NCI-H2081 treated with DMSO at 0.1 percent for 48 hours (cell line): ENCODE results near the gene UBA5.
"Not testable (repeated sequence)": the region's sequence is repeated elsewhere in the genome, so short reads cannot be mapped to it uniquely, and the experiment has no call there.

Experiments used
- DNase-seq: peaks from one replicate; lab custom pipeline; 2025; lab: John Stamatoyannopoulos, UW

Gene UBA5

DNA sequence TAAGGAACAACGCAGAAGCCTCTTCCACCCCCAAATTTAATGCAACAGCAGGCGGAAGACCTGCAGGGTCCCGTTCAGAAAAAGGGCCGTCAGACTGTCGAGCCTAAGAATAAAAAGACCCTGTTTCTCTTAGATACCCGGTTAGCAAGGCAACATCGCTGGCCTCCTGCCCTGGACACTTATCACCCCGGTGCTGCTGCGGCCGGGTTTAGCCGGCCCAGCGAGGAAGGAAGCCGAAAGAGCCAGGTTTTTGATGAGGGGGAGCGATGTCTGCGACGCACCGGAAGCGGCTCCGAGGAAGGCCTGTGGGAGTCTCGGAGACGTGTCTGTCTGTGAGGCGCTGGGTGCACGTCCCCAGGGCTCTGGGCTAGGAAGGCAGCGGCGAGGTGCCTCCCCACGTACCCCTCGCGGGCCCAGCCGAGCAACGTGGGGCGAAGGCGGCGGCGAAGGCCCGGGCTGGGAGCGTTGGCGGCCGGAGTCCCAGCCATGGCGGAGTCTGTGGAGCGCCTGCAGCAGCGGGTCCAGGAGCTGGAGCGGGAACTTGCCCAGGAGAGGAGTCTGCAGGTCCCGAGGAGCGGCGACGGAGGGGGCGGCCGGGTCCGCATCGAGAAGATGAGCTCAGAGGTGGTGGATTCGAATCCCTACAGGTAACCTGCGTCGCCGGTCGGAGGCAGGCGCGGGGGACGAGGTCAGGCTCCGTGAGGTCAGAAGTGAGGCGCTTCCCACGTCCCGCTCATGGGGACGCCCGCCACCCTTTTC, at the start of gene UBA5:
UBA5 (plus strand) TSS at position 278 of the 759 bp plus-strand sequence; CDS start at position 487, 209 bp downstream.
- peak; percentile 48 for DNase-seq

DNA sequence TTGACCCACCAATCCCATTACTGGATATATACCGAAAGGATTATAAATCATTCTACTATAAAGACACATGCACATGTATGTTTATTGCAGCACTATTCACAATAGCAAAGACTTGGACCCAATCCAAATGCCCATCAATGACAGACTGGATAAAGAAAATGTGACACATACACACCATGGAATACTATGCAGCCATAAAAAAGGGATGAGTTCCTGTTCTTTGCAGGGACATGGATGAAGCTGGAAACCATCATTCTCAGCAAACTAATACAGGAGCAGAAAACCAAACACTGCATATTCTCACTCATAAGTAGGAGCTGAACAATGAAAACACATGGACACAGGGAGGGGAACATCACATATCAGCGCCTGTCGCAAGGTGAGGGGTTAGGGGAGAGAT, 44.8 kb upstream of the UBA5 start:
- DNase-seq = not testable (repeated sequence)

DNA sequence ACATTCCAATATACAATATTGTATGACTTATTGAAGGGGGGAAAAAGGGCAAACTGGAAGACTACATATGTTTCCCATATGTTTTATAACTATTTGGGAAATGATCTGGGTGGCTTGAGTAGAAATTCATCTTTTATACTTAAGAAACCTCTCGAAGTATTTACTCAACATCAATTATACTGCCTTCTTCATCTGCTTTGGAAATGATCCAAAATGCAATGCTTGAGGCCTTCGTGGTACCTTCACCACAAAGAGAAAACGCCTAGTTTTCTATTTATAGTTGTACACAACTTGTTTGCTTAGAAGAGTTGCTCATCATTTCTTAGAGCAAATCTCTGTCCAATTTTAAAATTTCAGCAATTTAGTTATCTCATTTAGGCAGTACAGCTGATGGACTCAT, 44.2 kb upstream of the UBA5 start:
- DNase-seq = no peak

DNA sequence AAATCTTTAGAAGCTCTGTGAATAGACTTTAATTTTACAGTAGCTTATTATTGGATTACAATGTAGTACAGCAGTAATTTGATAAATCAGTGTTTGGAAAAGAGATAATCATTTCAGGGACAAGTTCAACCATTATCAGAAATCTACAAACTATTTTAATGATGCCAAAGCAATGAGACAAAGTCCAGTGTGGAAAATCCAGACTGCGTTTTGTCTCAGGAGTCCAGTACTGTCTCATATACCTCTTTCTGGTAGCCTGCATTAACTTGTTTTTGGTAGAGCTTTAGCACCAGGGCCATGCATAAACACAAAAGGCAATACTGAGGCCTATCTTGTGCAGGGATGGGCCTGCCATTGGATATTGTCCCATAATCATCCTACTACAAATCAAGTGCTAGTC, 43.3 kb upstream of the UBA5 start:
- no peak for DNase-seq

DNA sequence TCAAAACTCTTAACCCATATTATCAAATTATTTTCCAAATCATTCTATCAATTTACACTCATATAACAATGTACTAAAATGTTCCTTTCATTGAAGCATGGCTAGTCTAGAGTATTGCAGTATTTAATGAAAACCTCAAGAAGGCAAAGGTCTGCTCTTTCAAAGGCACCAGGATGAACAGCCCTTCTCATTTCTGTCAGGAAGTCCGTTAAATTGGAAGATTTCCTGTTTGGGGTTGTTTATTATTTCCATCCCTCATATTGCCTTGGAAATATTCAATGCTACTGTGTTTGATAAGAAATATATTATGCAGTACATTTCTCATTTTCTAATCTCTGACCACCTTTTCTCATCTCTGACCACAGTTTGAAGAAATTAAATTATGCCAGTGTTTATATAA, 38.0 kb upstream of the UBA5 start:
- DNase-seq = no peak

DNA sequence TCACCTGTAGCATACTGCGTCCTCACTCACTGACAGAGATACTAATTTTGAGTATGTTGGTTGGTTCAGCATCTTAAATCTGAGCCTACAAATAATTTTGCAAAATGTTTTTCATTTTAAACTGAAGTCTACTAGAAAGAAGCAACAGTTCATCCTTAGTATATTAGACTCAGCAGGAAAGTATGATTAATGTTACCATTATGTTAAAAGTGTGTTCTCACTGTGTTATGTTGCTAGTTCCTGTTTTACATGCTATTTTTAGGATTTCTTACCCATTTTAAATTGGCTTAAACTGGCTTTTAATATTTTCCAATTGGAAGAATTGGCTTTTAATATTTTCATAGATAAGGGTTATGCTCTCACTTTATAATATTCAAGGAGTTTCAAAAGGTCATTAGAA, 37.4 kb upstream of the UBA5 start:
- DNase-seq = no peak

DNA sequence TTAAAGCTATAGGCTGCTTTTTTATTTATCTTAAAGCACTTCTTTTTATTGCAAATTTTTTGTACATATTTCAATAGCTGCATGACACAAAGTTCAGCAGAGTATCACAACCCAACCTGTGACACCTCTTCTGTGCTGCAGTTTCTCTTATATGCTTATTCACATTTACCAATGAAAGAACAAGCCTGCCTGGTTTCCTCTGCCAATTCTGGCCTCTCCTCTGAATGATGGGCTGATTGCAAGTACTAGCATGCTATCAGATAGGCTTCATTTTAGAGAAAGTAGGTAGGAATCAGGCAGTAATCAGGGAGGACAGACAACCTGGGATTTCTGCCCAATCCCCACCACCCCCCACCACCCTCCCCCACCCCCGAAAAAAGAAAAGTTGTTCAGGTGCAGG, 36.5 kb upstream of the UBA5 start:
- DNase-seq = no peak

DNA sequence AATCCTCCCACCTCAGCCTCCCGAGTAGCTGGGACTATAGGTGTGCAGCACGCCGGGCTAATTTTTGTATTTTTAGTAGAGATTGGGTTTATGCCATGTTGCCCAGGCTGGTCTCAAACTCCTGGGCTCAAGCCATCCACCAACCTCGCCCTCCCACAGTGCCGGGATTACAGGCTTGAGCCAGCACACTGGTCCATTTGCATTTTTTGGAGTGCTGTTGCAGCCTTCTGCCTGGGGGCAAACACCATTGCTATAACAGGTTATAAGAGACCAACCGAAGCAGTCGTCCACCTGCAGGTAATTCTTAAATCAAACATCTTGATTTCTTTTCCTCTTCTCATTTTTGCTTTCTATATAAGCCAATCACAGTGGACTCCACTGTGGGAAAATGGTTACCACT, 35.3 kb upstream of the UBA5 start:
- no peak for DNase-seq

DNA sequence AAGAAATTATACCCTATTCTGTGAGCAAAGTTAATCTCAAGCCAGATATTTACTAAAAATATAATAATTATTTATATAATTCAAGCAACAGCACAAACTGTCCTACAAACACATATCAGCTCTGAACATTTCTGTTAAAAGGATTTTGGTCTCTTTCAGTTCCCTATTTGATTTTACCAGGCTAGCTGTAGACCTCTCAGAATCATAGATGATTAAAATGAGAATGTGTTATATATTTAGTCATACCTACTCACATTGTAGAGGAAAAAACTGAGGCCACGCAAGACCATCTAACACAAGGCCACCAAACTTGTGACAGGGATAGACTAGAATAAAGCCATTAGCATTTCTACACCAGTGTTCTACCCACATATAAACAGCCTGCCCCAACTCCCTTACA, 34.5 kb upstream of the UBA5 start:
- no peak for DNase-seq

DNA sequence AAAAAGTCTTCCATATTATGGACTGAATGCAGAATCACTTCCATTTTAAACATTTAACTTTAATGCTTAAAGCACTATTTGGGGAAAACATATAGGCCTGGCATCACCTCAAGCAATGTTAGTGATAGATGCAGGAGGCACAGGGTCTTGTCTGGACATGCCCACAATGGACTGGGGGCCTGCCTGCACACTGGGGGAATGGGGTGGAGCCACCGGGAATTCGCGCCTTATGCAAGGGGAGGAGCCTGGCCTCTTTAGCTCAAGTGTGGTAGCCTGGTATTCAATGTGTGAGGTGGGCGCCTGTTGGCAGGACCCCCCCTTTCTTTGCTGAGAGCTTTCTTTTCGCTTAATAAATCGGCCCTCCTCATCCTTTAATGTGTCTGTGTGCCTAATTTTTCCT, 33.2 kb upstream of the UBA5 start:
- no peak for DNase-seq

DNA sequence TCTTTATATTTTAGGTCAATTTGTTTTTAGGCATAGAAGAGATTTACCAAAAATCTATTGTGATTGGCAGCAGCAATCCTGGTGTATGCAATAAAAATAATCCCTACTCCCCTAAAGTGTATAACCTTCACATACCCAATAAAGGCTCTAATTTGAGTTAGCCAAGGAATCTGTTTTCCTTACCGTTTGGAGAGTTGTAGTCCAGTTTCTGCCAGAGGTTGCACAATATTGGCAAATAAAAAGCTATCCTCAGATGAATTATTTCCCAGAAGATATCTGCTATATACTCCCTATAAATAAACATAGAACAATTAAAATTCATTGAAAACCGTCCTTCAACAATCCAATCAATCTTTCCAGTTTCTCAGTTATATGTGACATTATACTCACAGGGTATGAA, 32.0 kb upstream of the UBA5 start:
- no peak for DNase-seq

DNA sequence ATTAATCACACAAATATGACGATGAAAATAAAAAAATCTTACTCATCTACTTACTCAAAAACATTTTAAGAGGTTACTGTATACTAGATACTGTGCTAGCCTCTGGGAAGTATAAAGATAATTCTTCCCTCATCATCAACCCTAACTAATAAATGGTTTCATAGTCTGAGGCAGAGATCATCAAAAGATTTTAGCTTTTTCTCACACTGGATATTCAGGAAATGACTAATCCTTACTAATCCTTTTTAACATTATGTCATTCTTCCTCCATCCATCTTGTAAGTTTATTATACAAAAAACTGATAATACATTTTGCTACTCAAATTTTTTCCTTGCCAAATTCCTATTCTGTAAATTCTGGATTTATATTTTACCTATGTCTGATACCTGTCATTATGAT, 30.2 kb upstream of the UBA5 start:
- no peak for DNase-seq

DNA sequence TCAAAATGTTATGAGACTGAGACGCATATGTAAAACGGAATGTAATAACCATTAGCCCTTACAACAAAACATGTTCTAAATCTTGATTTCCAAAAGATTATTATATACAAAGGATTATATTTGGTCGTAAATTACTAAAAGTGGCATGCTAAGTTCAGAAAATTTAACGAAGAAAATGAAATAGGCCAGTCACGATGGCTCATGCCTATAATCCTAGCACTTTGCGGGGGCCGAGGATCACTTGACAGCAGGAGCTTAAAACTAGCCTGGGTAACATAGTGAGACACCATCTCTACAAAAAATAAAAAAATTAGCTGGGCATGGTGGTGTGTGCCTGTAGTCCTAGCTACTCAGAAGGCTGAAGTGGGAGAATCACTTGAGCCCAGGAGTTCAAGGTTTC, 29.5 kb upstream of the UBA5 start:
- no peak for DNase-seq

DNA sequence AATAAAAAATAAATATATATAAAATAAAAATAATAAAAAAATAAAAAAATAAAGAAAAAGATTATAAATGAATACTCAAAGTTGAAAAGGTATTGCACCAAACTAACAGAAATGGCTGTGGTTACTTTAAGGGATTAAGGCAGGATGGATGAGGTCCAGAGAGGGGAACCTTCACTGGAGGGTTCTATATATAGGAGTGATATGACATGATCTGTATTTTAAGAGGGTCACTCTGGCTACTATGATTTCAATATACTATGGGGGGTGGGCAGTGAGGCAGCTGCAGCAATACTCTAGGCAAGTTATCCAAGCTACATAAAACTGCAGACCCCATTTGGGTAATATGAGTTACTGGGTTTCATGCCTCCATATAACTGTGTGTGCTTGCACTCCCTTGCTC, 25.1 kb upstream of the UBA5 start:
- DNase-seq = no peak

DNA sequence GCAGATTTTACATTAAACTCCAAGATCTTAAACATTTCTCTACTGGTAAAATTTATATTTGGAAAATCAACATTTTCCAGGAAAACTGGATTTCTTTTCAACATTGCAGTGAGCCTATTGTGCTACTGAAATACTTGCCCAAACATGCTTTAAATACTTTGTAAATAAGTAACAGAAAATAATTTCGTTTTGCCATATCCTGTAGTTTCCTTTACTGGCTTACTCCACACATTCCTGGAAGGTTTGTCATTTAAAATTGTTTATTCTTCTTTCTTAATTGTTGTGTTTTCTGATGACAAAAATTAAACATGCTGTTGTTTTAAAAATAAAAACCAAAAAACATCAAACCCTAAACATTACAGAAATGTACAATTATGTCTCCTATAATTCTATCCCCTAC, 22.5 kb upstream of the UBA5 start:
- no peak for DNase-seq

DNA sequence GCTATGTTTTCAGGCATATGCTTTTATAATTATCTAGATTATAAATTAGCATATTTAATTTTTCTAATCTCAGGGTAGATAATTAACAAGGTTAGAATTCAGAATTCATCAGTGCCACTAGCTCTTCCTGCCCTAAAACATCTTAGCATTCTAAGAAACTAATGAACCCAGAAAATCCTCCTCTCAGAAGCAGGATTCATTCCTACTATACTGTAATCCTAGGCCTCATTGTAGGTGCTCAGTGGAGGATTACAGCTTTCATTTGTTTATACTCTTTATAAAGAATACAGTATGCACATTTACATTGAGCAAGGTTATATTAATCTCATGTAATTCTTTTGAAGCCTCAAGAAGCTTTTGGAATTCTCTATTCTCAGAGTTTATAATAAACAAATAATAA, 21.4 kb upstream of the UBA5 start:
- DNase-seq = no peak

DNA sequence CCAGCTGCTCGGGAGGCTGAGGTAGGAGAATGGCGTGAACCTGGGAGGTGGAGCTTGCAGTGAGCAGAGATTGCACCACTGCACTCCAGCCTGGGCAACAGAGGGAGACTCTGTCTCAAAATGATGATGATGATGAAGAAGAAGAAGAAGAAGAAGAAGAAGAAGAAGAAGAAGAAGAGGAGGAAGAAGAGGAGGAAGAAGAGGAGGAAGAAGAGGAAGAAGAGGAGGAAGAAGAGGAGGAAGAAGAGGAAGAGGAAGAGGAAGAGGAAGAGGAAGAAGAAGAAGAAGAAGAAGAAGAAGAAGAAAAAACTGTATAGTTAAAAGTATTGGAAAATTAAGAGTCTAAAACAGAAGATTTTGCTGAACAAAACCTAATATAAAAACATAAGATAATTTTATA, 18.7 kb upstream of the UBA5 start:
- DNase-seq = not testable (repeated sequence)

DNA sequence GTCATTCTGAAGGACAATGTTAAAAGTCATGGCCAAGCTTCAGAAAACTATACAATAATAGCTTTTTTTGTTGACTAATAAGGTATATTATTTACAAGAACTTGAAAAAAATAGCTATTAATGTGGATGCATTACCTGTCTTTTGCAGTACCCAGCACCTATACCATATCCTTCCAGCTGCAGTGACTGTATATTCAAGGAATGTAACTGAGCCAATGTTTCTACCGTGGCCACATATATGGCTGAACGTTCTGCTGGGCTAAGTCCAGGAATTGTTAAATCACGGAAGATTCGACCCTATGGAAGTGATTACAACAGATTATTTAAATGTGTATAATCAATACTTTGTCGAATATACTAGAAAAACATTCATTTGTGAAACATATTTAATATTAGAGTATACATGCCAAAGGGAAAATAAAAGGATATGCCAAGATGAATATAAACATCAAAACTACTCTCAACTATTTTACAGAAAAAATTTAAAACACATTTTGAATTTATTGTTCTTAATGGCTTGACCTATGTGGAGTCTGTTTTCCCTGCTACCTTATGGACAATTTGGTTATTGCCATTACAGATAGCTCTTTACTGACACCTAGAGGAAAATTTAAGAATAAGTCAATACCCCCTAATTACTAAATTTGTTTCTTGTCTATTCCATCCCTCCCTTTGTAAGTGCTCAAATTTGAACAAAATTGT, 18.1 kb upstream of the UBA5 start:
- peak; percentile 28 for DNase-seq

DNA sequence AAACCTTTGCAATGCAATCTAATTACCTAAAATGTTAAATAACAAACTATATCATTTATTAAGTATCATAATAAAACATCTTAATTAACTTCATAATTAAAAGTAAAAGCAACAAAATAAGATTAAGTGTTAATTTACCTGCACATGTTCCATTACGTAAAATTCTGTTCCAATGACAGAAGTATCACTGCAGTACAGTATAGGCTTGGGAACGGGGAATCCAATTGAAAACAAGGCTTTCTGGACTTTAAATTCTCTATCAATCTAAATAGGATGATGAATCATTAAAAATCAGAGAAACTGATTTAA, 17.6 kb upstream of the UBA5 start:
- no peak for DNase-seq

DNA sequence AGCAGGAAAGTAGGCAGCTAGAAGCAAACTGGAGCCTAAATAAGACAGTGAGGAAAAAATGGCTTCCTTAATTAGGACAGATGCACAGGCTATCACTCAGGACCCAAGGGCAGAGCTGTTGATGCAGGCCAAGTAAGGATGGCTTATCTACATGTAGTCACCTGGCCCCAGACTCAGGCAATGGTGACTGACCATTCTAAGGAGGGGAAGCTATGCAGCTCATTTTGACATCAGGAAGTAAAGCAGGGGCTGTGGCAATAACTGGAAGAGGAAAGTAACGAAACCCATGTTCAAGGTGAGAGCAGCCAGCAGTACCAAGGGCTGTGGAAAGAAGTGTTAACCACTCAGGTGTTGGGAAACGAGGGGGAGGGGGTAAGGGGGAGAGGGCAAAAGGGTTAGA, 16.8 kb upstream of the UBA5 start:
- no peak for DNase-seq

DNA sequence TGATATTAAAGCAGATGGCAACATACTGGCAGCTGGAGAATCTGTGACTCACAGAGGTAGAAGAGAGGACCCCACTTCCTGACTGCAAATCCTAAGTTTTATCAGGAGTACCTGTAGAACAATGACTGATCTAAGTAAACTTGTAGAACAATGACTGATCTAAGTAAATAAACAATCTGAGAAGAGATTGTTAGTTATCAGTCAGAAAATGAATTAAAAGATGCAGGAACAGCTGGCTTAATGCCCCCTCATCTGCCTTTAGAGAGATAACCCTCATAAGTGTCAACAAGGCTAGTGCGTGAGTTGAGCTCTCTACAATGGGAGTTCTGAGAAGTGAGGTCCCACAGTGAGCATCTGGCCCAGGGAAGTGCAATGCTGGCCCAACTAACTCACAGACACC, 15.1 kb upstream of the UBA5 start:
- DNase-seq = no peak

DNA sequence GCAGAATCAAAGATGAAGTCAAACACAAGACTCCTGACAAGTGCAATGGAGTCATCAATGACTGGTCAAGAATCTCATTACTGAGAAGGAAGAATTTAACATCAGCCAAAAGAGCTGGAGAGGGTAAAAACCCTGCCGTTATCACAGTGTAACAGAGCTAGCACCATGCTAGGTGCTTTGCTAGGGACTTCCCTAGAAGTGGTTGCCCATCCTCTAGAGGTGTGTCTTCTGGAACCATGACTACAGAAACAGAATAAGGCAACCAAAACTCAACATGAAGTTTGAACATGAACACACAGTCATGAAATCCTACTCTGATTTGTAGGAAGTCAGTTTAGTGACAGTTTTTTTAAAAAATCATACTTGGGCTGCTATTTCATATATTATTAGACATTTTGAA, 10.0 kb upstream of the UBA5 start:
- DNase-seq = no peak

DNA sequence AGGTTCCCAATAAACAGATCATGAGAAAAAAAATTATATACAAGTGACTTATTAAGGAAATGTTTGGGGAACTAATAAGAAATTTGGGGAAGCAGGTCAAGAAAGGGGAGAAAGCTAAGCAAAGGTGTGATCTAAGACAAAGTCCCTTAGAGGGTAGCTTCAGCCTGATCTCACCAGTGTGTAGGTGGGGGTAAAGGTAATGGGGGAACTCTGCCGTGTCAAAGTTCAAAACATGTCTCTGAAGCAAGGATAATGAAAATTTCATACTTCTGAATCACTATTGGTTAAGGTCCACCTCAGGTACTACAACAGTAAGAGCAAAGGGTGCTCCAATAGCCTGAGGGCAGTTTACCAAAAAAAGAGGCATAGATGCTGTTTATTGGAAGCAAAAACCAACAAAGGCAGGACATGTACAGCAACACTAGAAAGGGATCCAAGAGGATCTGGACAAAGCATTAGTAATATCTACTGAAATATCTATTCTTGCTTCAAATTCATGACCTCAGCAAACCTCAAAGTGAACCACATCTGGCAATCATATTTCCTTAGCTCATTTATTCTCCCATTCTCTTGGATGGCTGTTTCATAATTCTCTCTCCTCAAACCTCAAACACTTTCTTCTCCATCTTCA, 7.4 kb upstream of the UBA5 start:
- no peak for DNase-seq

DNA sequence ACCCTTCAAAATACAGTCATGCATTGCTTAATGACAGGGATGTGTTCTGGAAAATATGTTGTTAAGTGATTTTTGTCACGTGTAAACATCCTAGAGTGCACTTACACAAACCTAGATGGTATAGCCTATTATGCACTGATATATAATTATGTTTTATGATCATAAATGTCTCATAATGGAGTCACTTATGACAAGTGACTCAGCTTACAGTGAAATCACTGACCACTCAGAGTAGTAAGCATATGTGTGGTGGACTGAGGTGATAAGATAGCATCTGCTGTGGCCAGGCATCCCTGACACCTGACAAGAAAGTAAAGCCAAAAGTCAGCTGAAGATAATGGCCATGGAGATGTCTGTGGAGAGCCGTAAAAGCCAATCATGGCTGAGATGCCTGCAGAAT, 5.9 kb upstream of the UBA5 start:
- no peak for DNase-seq
